Pancreas (tissue), 10 donors: ENCODE results near the gene DMAC2. TPM values are rescaled to one million over a fixed set of nuclear protein-coding genes. Genes with fewer than 3 reads are reported as not detected.

ENCODE experiments used
- ATAC-seq, 4 donors: fragments of 200-7000 bp; cut with Tn5 transposase; one replicate each; pipeline versions ENCODE4 v1.8.0 to v1.9.1; 2020; ENCODE audit warnings: mild to moderate bottlenecking in 4 of 4, moderate library complexity in 4 of 4
- DNase-seq, 6 donors: peaks; one replicate each; pipeline ENCODE4 v3.0.0-alpha.2; 2020
- FAIRE-seq: peaks from 2 replicates; lab custom pipeline; 2012; peaks lifted over from hg19 to GRCh38; lab: Jason Lieb, UNC
- H3K27ac ChIP-seq, 4 donors: fragments of 200-600 bp; sonication (generic); 1 replicate in 3 of 4; 2 replicates in 1 of 4; pipeline versions ENCODE4 v1.5.0 to v1.8.0; 2020
- H3K27me3 ChIP-seq, 4 donors: fragments of 200-600 bp; one replicate each; pipeline ENCODE4 v1.8.0; 2021
- H3K36me3 ChIP-seq, 3 donors: fragments of 200-600 bp; sonication (generic) in 1 of 3; one replicate each; pipeline versions ENCODE4 v1.5.0 to v1.8.0; 2020 to 2021
- H3K4me1 ChIP-seq, 3 donors: fragments of 200-600 bp; one replicate each; pipeline ENCODE4 v1.8.0; 2021
- H3K4me3 ChIP-seq, 4 donors: fragments of 200-600 bp; sonication (generic) in 2 of 4; one replicate each; pipeline versions ENCODE4 v1.5.0 to v1.8.0; 2020 to 2021
- H3K9me3 ChIP-seq, 4 donors: fragments of 200-600 bp; one replicate each; pipeline ENCODE4 v1.8.0; 2021
- WGBS, 2 donors: extraction: QIAGEN DNeasy Blood & Tissue Kit; methylation state at CpG; one replicate each; pipeline ENCODE4 v1.1.7; 2013; 5-methylcytosine and 5-hydroxymethylcytosine counted together
- intact Hi-C, 3 donors: fragments of 100-400 bp; cut with DNase I; formaldehyde crosslinking; loops; one replicate each; pipeline versions ENCODE4 v1.11.1 to v1.14.2; 2022
- polyA plus RNA-seq, 2 donors: library from polyadenylated mRNA; stranded (reverse); fragments of 200-250 nt; gene quantifications; one replicate each; pipeline ENCODE4 v1.2.3, GENCODE V29; 2013
- total RNA-seq, 6 donors: library from RNA; stranded (reverse); fragmentation: NEBNext Ultra II Directional in 4 of 6; extraction: Animal tissue kit (Norgen Biotek cat#: 25700) in 4 of 6; gene quantifications; one replicate each; pipeline versions ENCODE4 v1.2.1 to v1.2.4, GENCODE V29; 2021 to 2023
- TF ChIP-seq, protein P1 (sequence below), 4 donors: fragments of 200-600 bp; sonication (generic) in 3 of 4; IDR thresholded peaks; one replicate each; pipeline versions ENCODE4 v1.5.0 to v1.8.0; 2021; ENCODE audit warnings: antibody characterized with exemption in 4 of 4
- donor health status: healthy with polysubstance abuse.
- donor health status: DM: no; HTN: no; CAD: no; lungs with moderate emphysema.
- donor health status: DM: no; HTN: no; CAD: no.
- donor health status: control.
- donor health status: control.
- donor health status: Bipolar disorder and iron deficiency.
- donor health status: DM: yes; HTN: yes; CAD: no.
- donor health status: DM: no; HTN: no; CAD: no.
- donor health status: DM: no; HTN: no; CAD: no.
- donor health status: DM: yes; HTN: yes; CAD: no.

DMAC2 gene
- total and polyA plus RNA-seq, 8 donors, result 16.2 to 25.5 (median 23.9) TPM

DNA sequence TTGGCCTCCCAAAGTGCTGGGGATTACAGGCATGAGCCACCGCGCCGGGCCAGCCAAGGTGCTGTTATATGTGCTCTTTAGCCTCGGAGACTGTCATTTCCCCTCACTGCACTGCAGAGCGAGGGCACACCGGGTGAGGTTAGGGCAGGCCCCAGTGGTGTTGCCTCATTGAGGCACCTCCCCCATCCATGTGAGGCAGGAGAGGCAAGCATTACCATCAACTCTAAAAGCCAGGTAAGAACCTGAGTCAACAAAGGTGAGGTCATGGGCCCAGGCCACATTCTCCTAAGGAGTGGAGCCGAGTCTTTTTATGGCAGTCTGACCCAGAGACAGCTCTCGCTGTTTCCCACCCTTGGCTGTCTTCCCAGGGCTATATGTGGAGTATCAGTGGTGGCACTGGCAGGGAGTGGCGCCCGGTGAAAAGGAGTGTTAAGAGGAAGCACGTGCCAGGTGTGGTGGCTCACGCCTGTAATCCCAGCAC is 23.5 kb downstream of the DMAC2 start:
- TF ChIP-seq, protein P1, sequence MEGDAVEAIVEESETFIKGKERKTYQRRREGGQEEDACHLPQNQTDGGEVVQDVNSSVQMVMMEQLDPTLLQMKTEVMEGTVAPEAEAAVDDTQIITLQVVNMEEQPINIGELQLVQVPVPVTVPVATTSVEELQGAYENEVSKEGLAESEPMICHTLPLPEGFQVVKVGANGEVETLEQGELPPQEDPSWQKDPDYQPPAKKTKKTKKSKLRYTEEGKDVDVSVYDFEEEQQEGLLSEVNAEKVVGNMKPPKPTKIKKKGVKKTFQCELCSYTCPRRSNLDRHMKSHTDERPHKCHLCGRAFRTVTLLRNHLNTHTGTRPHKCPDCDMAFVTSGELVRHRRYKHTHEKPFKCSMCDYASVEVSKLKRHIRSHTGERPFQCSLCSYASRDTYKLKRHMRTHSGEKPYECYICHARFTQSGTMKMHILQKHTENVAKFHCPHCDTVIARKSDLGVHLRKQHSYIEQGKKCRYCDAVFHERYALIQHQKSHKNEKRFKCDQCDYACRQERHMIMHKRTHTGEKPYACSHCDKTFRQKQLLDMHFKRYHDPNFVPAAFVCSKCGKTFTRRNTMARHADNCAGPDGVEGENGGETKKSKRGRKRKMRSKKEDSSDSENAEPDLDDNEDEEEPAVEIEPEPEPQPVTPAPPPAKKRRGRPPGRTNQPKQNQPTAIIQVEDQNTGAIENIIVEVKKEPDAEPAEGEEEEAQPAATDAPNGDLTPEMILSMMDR (IDR thresholded peaks at IDR 0.05), result no peak
- 93 to 95% methylated on average over 12 of the region's 12 CpGs for WGBS, 2 donors
- DNase-seq (peak in 1 of 6 donors; percentile 47), ATAC-seq (peak in 2 of 4 donors; percentile 19 to 49), FAIRE-seq (no peak)
- Histone ChIP-seq H3K9me3 (no peaks in the 10 kb centered on the region), H3K4me1 (no peaks in the 10 kb centered on the region), H3K4me3 (no peak overlapping the region), H3K27me3 (no peaks in the 10 kb centered on the region), H3K27ac (no peak overlapping the region), H3K36me3 (peaks cover 4 to 51% (median 23%) of the 10 kb centered on the region in 3 donors)
- intact Hi-C loops, result no loop called here

DNA sequence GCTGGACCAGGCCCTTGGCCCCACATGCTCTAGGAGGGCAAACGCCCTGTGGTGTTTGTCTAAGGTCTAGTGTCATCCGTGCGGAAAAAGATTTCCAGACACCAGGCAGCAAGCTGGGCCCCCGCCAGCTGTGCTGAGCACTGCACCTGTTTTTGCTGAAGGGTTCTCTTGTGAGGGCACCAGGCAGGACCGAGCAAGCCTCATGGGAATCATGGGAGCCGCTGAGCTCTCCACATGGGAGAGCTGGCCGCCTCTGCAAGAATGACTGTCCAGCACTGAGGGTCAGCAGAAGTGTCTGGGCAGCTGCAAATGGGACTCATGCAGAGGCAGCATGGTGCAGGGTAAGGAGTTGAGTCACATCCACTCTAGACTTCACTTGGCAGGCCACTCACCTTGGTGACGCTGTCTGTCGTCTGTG is 24.5 kb downstream of the DMAC2 start:
- WGBS, 2 donors, result 78 to 88% methylated on average over 9 of the region's 9 CpGs
- DNase-seq, result peak in 1 of 6 donors; percentile 39
- H3K27me3 ChIP-seq, result no peaks in the 10 kb centered on the region
- FAIRE-seq, result no peak
- peak in 3 of 4 donors; percentile 15 to 67 (median 67) for ATAC-seq
- no peak overlapping the region for H3K27ac ChIP-seq
- peaks cover 4 to 40% (median 16%) of the 10 kb centered on the region in 3 donors for H3K36me3 ChIP-seq
- H3K9me3 ChIP-seq, result no peaks in the 10 kb centered on the region
- peaks cover under 1 to 2% (median 1%) of the 10 kb centered on the region in 3 donors for H3K4me1 ChIP-seq
- TF ChIP-seq, protein P1 (IDR thresholded peaks at IDR 0.05), result no peak
- intact Hi-C loops, result no loop called here
- H3K4me3 ChIP-seq, result no peak overlapping the region

DNA sequence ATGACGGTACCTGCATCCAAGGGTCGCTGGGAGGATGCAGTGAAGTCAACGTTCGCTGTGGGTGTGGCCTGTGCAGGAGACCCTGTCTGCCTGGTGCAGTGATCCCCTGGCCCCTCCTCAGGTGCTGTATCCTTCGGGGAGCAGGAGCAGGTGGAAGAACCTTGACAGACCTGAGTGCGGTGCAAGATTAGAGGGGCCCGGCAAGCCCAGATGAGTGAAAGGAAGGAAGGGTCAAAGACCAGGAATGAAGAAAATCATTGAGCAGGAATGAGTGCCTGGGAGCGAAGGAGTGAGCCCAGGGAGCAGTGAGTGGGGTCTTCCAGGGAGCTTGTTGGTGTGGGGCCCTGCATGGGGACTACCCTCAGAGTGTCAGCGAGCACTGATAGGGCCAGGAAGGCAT is 25.3 kb downstream of the DMAC2 start:
- no peak for ATAC-seq
- H3K36me3 ChIP-seq, result peaks cover 0 to 33% (median 10%) of the 10 kb centered on the region in 3 donors

DNA sequence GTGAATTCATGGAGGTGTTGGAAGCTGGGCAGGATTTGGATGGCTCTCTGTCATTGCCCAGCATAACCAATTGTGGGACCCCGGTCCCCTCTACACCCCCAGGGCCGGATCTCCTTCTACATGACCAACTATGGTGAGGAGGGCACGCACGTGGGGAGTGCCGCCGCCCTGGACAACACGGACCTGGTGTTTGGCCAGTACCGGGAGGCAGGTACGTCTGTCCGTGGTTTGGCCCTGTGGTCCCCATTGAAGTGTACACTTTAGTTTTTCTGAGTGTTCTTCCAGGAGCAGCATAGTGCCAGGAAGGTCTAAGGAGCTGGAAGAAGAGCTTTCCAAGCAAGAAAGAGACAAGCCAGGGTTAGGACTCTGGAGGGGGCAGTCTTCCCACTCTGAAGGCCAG is 25.8 kb downstream of the DMAC2 start:
- DNase-seq, result peak in 1 of 6 donors; percentile 48
- intact Hi-C loops, result no loop called here

More for the DNA sequence above, 25.3 kb downstream of the DMAC2 start:
- TF ChIP-seq, protein P1 (IDR thresholded peaks at IDR 0.05), result no peak
- H3K4me1 ChIP-seq, result peaks cover 6 to 9% (median 8%) of the 10 kb centered on the region in 3 donors
- no peak for FAIRE-seq
- intact Hi-C loops, result no loop called here
- H3K27me3 ChIP-seq, result no peaks in the 10 kb centered on the region
- DNase-seq, result no peak
- no peak overlapping the region for H3K4me3 ChIP-seq
- no peak overlapping the region for H3K27ac ChIP-seq
- no peaks in the 10 kb centered on the region for H3K9me3 ChIP-seq
- 90 to 93% methylated on average over 9 of the region's 9 CpGs for WGBS, 2 donors

More for the DNA sequence above, 25.8 kb downstream of the DMAC2 start:
- TF ChIP-seq, protein P1 (IDR thresholded peaks at IDR 0.05), result no peak
- Histone ChIP-seq H3K36me3 (peaks cover 0 to 28% (median 6%) of the 10 kb centered on the region in 3 donors), H3K27ac (no peak overlapping the region), H3K4me3 (no peak overlapping the region), H3K9me3 (no peaks in the 10 kb centered on the region), H3K27me3 (no peaks in the 10 kb centered on the region), H3K4me1 (peaks cover 6 to 13% (median 13%) of the 10 kb centered on the region in 3 donors)
- ATAC-seq, result no peak
- WGBS, 2 donors, result 91 to 92% methylated on average over 10 of the region's 10 CpGs
- no peak for FAIRE-seq
